Ecto neural progenitor cell (in vitro differentiated cells): ENCODE results near the gene WLS.

Experiments used
- DNase-seq: peaks from one replicate; pipeline ENCODE4 v3.0.0-alpha.2; 2018; ENCODE audit warnings: low spot score

The WLS gene

GRCh38 chr1:68132426-68133130 lies 99.7 kb downstream of the WLS start:
- DNase-seq, result no peak

- no peak for DNase-seq
These were observed 101.1 kb downstream of the WLS start for GRCh38 chr1:68131261-68131660.

- DNase-seq, result peak; percentile 13
These were observed 102.6 kb downstream of the WLS start for GRCh38 chr1:68129536-68130250.

DNA sequence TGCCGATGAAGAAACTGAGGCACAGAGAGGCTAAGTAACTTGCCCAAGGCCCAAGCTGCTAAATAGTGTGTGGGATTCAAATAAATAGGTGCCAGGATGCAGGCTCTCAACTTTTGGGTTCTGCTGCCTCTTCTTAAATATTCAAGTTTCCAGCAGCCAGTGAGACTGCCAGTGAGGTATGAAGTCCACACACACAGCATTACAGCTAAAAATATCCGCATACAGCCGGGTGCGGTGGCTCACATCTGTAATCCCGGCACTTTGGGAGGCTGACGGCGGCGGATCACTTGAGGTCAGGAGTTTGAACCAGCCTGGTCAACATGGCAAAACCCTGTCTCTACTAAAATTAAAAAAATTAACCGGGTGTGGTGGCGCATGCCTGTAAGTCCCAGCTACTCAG lies 103.5 kb downstream of the WLS start:
- DNase-seq, result no peak

DNA sequence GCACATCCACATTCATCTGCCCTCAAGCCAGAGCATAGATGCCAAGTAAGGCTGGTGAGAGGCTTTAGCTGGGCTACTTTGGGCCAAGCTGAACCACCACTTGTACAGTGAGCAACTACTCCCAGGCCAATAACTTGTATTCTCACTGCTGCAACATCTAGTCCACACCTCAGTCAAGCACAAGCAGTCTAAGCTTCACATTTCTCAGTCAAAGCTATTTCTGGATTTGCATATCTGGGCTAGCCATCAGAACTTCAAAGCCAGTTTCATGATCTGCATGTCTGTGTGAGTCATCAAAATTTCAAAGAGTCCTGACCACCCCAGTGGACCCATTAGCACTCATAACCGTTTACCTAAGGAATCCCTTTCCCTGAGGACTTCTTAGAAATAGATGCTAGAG lies 104.2 kb downstream of the WLS start:
- no peak for DNase-seq

GRCh38 chr1:68121536-68121935 lies 110.8 kb downstream of the WLS start:
- DNase-seq, result peak; percentile 27

DNA sequence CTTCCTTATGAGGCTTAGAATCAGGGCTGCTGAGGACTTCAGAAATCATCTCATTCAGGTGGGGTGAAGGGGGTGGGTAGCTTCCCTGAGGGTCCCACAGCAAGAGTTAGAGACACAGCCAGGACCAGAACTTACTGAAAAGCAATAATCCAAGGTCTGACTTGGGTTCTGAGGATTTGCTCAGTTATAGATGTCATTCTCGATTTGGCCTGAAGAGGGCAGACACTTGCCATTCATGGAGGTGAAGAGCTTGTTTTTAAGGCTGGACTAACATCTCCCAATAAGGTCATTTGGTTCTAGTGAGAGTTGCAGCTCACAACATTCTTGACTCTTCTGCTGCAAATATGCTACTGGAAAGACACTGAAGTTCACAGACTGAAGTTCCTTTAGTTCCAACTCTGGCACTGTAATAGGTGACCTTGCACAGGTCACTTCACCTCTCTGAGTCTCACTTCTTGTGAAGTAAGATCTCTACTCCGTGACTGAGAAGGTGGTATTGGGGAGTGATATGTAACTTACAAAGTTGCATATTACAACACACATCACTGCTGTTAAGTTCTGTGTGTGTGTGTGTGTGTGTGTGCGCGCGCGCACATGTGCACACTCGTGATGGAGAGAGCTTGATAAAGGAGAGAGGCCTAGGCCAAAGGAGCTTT lies 112.1 kb downstream of the WLS start:
- peak; percentile 56 for DNase-seq

DNA sequence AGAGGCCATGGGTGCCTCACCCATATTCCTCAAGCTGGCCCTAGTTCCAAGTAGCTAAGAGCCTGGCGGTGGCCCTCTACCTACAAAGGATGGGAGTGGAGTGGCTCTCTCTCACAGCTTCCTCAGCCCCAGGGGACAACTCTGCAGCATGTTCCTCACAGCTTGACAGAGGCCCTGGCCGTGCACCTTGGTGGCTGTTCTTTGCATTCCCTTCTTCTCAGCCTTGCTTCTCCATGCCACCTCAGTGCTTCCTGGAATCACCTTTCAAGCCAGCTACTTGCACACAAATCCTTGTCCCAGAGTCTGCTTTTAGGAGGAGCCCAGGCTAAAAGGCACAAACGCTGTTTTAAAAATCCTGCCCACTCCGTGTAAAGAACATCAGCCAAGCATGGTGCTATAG lies 112.9 kb downstream of the WLS start:
- peak; percentile 21 for DNase-seq

- DNase-seq, result peak; percentile 43
These were observed 114.9 kb downstream of the WLS start for GRCh38 chr1:68117416-68117815.

GRCh38 chr1:68116643-68117235 lies 115.6 kb downstream of the WLS start:
- peak; percentile 52 for DNase-seq

- DNase-seq, result no peak
These were observed 117.0 kb downstream of the WLS start for GRCh38 chr1:68115308-68115707.

- no peak for DNase-seq
These were observed 118.4 kb downstream of the WLS start for GRCh38 chr1:68113966-68114365.

DNA sequence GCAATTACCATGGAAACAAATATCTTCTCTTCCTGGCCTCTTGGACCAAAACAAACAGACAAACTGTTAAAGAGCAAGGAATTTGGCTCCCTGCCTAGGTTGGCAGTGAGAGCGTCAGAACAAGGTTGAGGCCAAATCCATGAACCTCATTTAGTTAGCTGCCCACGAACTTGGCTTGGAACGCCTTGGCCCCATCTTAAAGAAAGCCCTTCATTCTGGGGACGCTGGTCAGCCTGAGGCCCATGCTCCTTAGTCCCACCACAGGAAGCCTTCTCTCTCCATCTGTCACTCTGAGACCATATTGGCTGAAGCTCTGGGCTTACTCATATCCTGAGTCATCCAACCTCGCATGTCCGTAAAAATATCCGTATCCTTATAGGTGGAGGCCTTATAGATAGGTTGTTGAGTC lies 119.5 kb downstream of the WLS start:
- peak; percentile 36 for DNase-seq

GRCh38 chr1:68111519-68112436 lies 120.5 kb downstream of the WLS start:
- DNase-seq, result peak; percentile 37

DNA sequence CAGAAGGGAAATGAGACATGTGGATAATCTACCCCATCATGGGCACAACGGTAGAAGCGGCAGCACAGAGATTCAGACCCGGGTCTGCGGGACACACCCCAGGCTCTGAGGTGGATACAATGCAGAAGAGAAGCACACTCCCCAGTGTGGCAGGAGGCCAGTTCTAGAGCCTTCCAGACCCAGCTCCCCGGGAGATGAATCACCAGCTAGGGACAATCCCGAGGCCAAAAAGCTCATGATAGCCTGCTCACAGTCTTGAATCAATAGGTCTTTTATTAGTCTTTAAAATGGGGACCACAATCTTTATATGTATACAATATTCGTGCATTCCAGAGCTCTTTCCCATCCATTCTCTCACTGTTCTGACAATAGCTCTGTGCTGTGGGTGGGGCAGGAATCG lies 124.6 kb downstream of the WLS start:
- DNase-seq, result no peak

- DNase-seq, result no peak
These were observed 128.3 kb downstream of the WLS start for GRCh38 chr1:68103884-68104554.

DNA sequence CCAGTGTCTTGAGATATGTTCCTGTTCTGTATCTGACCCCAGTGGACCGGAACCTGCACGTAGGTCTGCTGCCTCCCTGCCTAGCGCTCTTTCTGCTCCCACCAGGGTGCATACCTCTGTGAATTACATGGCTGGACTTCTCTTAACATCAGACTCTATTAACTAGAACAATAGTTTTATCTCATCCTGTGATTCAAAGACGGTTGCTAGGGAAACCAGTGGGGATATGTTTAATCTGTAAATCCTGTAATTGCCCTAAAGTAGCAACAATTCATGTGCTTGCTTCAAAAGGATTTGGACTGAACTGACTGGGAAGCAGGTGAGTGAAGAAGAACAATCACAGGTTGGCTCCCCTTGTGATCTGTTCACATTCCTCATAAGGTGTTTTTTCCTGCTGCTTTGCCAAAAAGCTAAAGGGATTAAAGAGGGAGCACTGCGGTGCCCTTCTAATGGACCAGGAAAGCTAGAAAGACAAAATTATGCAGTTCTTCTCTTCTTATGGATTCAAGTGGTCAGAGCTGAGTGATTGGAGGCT lies 129.2 kb downstream of the WLS start:
- no peak for DNase-seq

DNA sequence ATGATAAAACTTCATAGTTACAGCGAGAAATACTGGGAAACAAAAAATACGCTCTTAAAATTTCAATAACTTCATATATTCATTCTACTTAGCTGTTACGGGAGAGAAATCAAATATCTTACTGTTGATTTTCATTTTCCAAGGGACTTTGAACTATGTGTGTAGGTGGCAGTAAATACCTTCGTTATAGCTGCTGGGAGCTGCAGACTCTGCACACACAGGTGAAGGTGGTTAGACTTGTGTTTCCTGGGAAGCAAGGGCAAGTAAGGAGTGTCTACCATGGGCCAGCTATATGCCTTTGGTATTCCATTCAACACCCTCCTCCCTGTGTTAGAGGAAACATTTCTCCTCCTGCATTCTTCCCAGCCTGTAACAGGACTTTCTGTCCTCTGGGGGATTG lies 130.5 kb downstream of the WLS start:
- DNase-seq, result no peak

DNA sequence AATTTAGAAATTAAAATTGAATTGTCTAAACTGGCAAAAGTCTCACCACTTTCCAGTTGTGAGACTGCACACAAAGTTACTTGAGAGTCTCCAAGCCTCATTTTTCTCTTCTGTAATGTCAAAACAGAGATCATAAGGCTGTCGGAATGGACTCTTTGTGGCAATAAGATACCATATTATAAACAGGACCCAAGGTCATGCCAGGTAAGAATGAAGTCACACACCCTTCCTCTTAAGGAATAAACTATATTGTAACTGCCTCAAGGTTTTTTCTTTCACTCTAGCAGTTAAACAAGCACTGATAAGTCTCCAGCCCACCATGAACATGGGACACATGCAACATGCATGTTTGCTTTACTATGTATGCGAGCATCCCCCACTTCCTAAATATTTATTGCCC lies 131.8 kb downstream of the WLS start:
- no peak for DNase-seq

DNA sequence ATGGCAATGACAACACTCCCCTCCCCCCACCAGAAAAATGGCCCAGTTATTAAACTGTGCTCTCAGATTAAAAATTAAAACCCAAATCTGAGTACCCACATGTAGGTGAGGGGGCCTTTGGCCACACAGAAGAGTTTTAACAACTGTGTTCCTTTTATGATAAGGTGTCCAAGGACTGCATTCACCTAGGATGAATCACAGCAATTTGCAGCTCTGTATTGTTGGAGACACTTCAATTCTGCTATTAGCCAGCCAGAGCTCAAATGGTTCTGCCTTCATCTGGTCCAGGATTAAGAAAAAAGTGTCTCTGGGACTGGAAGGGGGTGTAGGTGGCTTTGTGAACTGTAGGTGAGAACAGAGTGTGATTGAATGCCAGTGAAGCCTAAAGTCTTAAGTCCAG lies 138.6 kb downstream of the WLS start:
- DNase-seq, result no peak

GRCh38 chr1:68087184-68087583 lies 145.1 kb downstream of the WLS start:
- no peak for DNase-seq
